Fibroblast of skin of right biceps (primary cell): ENCODE measurements around the gene TJP1.
"Not testable (repeated sequence)": the region's sequence is repeated elsewhere in the genome, so short reads cannot be mapped to it uniquely, and the experiment has no call there.

Experiments used
- DNase-seq: peaks from one replicate; pipeline ENCODE4 v3.0.0-alpha.2; 2013

Gene TJP1

GRCh38 chr15:29698030-29698701 lies 124.1 kb downstream of the TJP1 start:
- DNase-seq = peak; percentile 60

- no peak for DNase-seq
These were observed 125.1 kb downstream of the TJP1 start for GRCh38 chr15:29696950-29697738.

- DNase-seq = not testable (repeated sequence)
These were observed 125.8 kb downstream of the TJP1 start for GRCh38 chr15:29696506-29696905.

GRCh38 chr15:29695489-29696167 lies 126.6 kb downstream of the TJP1 start:
- no peak for DNase-seq

GRCh38 chr15:29693225-29693624 lies 129.0 kb downstream of the TJP1 start:
- DNase-seq = no peak

GRCh38 chr15:29692527-29692926 lies 129.7 kb downstream of the TJP1 start:
- no peak for DNase-seq

- peak; percentile 19 for DNase-seq
These were observed 131.3 kb downstream of the TJP1 start for GRCh38 chr15:29690765-29691475.

GRCh38 chr15:29689287-29689986 lies 132.8 kb downstream of the TJP1 start:
- DNase-seq = no peak

- no peak for DNase-seq
These were observed 133.6 kb downstream of the TJP1 start for GRCh38 chr15:29688506-29689286.

- no peak for DNase-seq
These were observed 134.2 kb downstream of the TJP1 start for GRCh38 chr15:29687939-29688505.

GRCh38 chr15:29687204-29687815 lies 135.0 kb downstream of the TJP1 start:
- DNase-seq = no peak

- DNase-seq = no peak
These were observed 135.6 kb downstream of the TJP1 start for GRCh38 chr15:29686445-29687203.

GRCh38 chr15:29686079-29686425 lies 136.2 kb downstream of the TJP1 start:
- no peak for DNase-seq

- peak; percentile 60 for DNase-seq
These were observed 136.9 kb downstream of the TJP1 start for GRCh38 chr15:29685156-29686078.

- peak; percentile 26 for DNase-seq
These were observed 139.5 kb downstream of the TJP1 start for GRCh38 chr15:29682781-29683180.

- DNase-seq = no peak
These were observed 139.9 kb downstream of the TJP1 start for GRCh38 chr15:29682361-29682760.

- no peak for DNase-seq
These were observed 140.3 kb downstream of the TJP1 start for GRCh38 chr15:29681946-29682345.

GRCh38 chr15:29681166-29681845 lies 141.0 kb downstream of the TJP1 start:
- no peak for DNase-seq
